Sigmoid colon (tissue), 7 donors: ENCODE measurements around the gene RUNDC1. TPM values are rescaled to one million over a fixed set of nuclear protein-coding genes. Genes with fewer than 3 reads are reported as not detected.
A peak's percentile ranks its signal among the peaks of the same experiment; 100 is the strongest.

ENCODE experiments used
- DNase-seq: peaks from one replicate; pipeline ENCODE4 v3.0.0-alpha.2; 2019
- H3K27ac ChIP-seq, 4 donors: fragments of 200-600 bp; sonication (generic); one replicate each; pipeline ENCODE4 v1.5.1; 2016 to 2019; ENCODE audit warnings: mild to moderate bottlenecking in 1 of 4
- H3K27me3 ChIP-seq, 3 donors: fragments of 200-600 bp; sonication (generic); one replicate each; pipeline ENCODE4 v1.5.1; 2019; ENCODE audit warnings: mild to moderate bottlenecking in 1 of 3
- H3K36me3 ChIP-seq, 4 donors: fragments of 200-600 bp; sonication (generic); one replicate each; pipeline ENCODE4 v1.5.1; 2016 to 2019
- H3K4me1 ChIP-seq, 4 donors: fragments of 200-600 bp; sonication (generic); one replicate each; pipeline ENCODE4 v1.5.1; 2017 to 2019
- H3K4me3 ChIP-seq, 4 donors: fragments of 200-600 bp; sonication (generic); one replicate each; pipeline ENCODE4 v1.5.1; 2017 to 2019; ENCODE audit warnings: mild to moderate bottlenecking in 2 of 4, moderate library complexity in 1 of 4
- H3K9me3 ChIP-seq, 4 donors: fragments of 200-600 bp in 3 of 4; sonication (generic) in 3 of 4; one replicate each; pipeline versions ENCODE4 v1.5.1 to v1.6.1; 2013 to 2019
- CTCF ChIP-seq, 4 experiments: fragments of 450-650 bp in 3 of 4; fragments of 200-600 bp in 1 of 4; IDR thresholded peaks; one replicate each; pipeline ENCODE4 v1.5.1; 2016 to 2019; ENCODE audit warnings: antibody characterized with exemption in 4 of 4, mild to moderate bottlenecking in 3 of 4, moderate library complexity in 2 of 4
- EP300 ChIP-seq, 4 donors: sonication (generic); formaldehyde crosslinking; IDR thresholded peaks; one replicate each; pipeline ENCODE4 v1.6.1; 2017; ENCODE audit warnings: antibody characterized with exemption in 4 of 4
- POLR2A ChIP-seq, 2 donors: fragments of 450-650 bp; IDR thresholded peaks; one replicate each; pipeline ENCODE4 v1.6.1; 2016; ENCODE audit warnings: antibody characterized with exemption in 2 of 2, mild to moderate bottlenecking in 2 of 2, moderate library complexity in 2 of 2
- POLR2AphosphoS5 ChIP-seq, 4 donors: sonication (generic); formaldehyde crosslinking; IDR thresholded peaks; one replicate each; pipeline ENCODE4 v1.6.1; 2017; ENCODE audit warnings: antibody characterized with exemption in 4 of 4
- WGBS, 2 donors: extraction: QIAGEN DNeasy Blood & Tissue Kit; methylation state at CpG; one replicate each; pipeline ENCODE4 v1.1.7; 2013; 5-methylcytosine and 5-hydroxymethylcytosine counted together
- intact Hi-C: fragments of 100-400 bp; cut with DNase I; formaldehyde crosslinking; loops from one replicate; pipeline ENCODE4 v1.15.1; 2023
- polyA plus RNA-seq, 3 donors: library from polyadenylated mRNA; stranded (reverse); fragments of 200-250 nt; gene quantifications; one replicate each; pipeline ENCODE4 v1.2.3, GENCODE V29; 2013
- total RNA-seq, 4 donors: library from RNA; depleted of rRNA; stranded (reverse); fragments of >200 nt; gene quantifications; one replicate each; pipeline ENCODE4 v1.1.0, GENCODE V29; 2016
- donor health status: healthy with polysubstance abuse.
- donor health status: Bipolar disorder and iron deficiency.
- donor health status: healthy.

The RUNDC1 gene
- total and polyA plus RNA-seq, 7 donors = 8.4 to 14.7 (median 10.5) TPM

DNA sequence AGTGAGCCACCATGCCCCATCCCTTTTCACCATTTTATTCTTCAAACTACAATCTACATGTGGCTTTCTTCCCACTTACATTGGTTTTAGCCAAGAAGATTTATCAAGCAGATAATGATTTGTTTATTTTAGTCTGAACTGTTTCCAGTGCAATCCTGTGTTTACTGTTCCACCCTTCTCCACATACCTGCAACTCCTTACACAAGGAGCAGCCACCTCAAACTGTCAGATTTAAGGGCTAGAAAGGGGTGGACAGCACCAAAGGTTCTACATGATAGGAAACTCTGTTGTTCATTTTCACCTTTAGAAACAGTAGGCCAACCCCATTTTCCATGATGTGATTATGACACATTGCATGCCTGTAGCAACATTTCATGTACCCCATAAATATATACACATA is 1.9 kb downstream of the RUNDC1 start:
- no peaks in the 10 kb centered on the region for H3K27me3 ChIP-seq
- H3K4me1 ChIP-seq = peaks cover 0 to 32% (median 22%) of the 10 kb centered on the region in 4 donors
- H3K9me3 ChIP-seq = no peaks in the 10 kb centered on the region
- DNase-seq = no peak
- H3K4me3 ChIP-seq = no peak overlapping the region
- peak overlapping the region in 1 of 4 donors; percentile 86 for H3K27ac ChIP-seq
- TF ChIP-seq POLR2AphosphoS5 (IDR thresholded peaks at IDR 0.05) (no peak), CTCF (IDR thresholded peaks at IDR 0.05) (no peak), EP300 (IDR thresholded peaks at IDR 0.05) (no peak), POLR2A (IDR thresholded peaks at IDR 0.05) (no peak)
- intact Hi-C loops = no loop called here
- H3K36me3 ChIP-seq = peaks cover 0 to 25% (median 7%) of the 10 kb centered on the region in 4 donors

- H3K4me3 ChIP-seq = no peak overlapping the region
- no peak for TF ChIP-seq EP300 (IDR thresholded peaks at IDR 0.05)
- TF ChIP-seq CTCF (IDR thresholded peaks at IDR 0.05) = no peak
- TF ChIP-seq POLR2AphosphoS5 (IDR thresholded peaks at IDR 0.05) = no peak
- TF ChIP-seq POLR2A (IDR thresholded peaks at IDR 0.05) = no peak
- H3K36me3 ChIP-seq = peaks cover 24 to 55% (median 37%) of the 10 kb centered on the region in 4 donors
- H3K27ac ChIP-seq = no peak overlapping the region
- H3K4me1 ChIP-seq = peaks cover 0 to 18% (median 13%) of the 10 kb centered on the region in 4 donors
- no peak for DNase-seq
- H3K9me3 ChIP-seq = no peaks in the 10 kb centered on the region
- H3K27me3 ChIP-seq = no peaks in the 10 kb centered on the region
- intact Hi-C loops = no loop called here
- 0 to 55% methylated on average over 1 of the region's 1 CpG for WGBS, 2 donors
These were observed 4.9 kb downstream of the RUNDC1 start for GRCh38 chr17:42985225-42985624.

DNA sequence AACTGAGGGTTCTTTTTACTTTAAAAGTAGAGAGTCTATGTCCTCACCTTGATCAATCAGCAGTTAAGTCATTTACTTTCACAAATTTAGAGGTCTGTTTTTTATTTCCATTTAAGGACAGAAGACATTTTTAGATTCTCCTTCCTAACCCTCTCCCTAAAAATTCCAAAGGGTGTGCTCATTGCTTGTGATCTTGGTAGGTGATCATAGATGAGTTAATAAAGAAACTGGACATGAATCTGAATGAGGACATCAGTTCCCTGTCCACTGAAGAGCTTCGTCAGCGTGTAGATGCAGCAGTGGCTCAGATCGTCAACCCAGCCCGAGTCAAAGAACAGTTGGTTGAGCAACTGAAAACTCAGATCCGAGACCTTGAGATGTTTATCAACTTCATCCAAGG is 8.8 kb downstream of the RUNDC1 start:
- 97 to 98% methylated on average over 5 of the region's 5 CpGs for WGBS, 2 donors
- Histone ChIP-seq H3K27me3 (no peaks in the 10 kb centered on the region), H3K27ac (no peak overlapping the region), H3K4me3 (no peak overlapping the region), H3K4me1 (no peaks in the 10 kb centered on the region), H3K36me3 (peaks cover 38 to 94% (median 53%) of the 10 kb centered on the region in 4 donors), H3K9me3 (no peaks in the 10 kb centered on the region)
- DNase-seq = no peak
- intact Hi-C loops = no loop called here
- TF ChIP-seq EP300 (IDR thresholded peaks at IDR 0.05) = no peak
- TF ChIP-seq POLR2A (IDR thresholded peaks at IDR 0.05) = no peak

GRCh38 chr17:42989726-42990652 is 9.6 kb downstream of the RUNDC1 start:
- no peak overlapping the region for H3K27ac ChIP-seq
- intact Hi-C loops = no loop called here
- no peak for TF ChIP-seq POLR2AphosphoS5 (IDR thresholded peaks at IDR 0.05)
- TF ChIP-seq POLR2A (IDR thresholded peaks at IDR 0.05) = no peak
- no peak for TF ChIP-seq EP300 (IDR thresholded peaks at IDR 0.05)
- no peak for TF ChIP-seq CTCF (IDR thresholded peaks at IDR 0.05)
- peaks cover 38 to 94% (median 53%) of the 10 kb centered on the region in 4 donors for H3K36me3 ChIP-seq
- no peak for DNase-seq
- H3K9me3 ChIP-seq = no peaks in the 10 kb centered on the region
- no peaks in the 10 kb centered on the region for H3K4me1 ChIP-seq
- H3K27me3 ChIP-seq = no peaks in the 10 kb centered on the region
- 87 to 88% methylated on average over 6 of the region's 6 CpGs for WGBS, 2 donors
- H3K4me3 ChIP-seq = no peak overlapping the region

DNA sequence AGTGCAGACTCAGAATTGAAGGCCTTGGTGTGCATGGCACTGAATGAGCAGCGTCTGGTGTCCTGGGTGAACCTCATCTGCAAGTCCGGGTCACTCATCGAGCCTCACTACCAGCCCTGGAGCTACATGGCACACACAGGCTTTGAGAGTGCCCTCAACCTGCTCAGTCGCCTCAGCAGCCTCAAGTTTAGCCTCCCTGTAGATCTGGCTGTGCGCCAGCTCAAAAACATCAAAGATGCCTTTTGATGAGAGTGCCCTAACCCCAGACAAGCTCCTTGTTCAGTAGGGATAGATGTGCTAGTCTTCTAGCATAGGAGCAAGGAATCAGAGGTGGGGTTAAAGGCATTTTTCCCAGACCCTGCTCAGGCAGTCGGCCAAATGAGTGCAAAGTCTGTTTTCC is 11.1 kb downstream of the RUNDC1 start:
- intact Hi-C loops = no loop called here
- Histone ChIP-seq H3K4me1 (no peaks in the 10 kb centered on the region), H3K4me3 (no peak overlapping the region), H3K36me3 (peaks cover 38 to 79% (median 52%) of the 10 kb centered on the region in 4 donors), H3K27me3 (no peaks in the 10 kb centered on the region), H3K9me3 (no peaks in the 10 kb centered on the region), H3K27ac (no peak overlapping the region)
- TF ChIP-seq EP300 (IDR thresholded peaks at IDR 0.05) (no peak), CTCF (IDR thresholded peaks at IDR 0.05) (no peak), POLR2A (IDR thresholded peaks at IDR 0.05) (no peak)
- DNase-seq = no peak
- WGBS, 2 donors = 94 to 95% methylated on average over 6 of the region's 6 CpGs
